GM21576 (cell line): ENCODE measurements around the gene OR6B2.
A peak's percentile ranks its signal among the peaks of the same experiment; 100 is the strongest.

ENCODE experiments used
- ATAC-seq: cut with Tn5 transposase; IDR thresholded peaks from one replicate; pipeline ENCODE4 v1.9.1; 2021; ENCODE audit warnings: mild to moderate bottlenecking, moderate library complexity; ENCODE audit not compliant: unreplicated experiment

Gene OR6B2

GRCh38 chr2:240042740-240043139 lies 12.5 kb upstream of the OR6B2 start:
- no peak for ATAC-seq

DNA sequence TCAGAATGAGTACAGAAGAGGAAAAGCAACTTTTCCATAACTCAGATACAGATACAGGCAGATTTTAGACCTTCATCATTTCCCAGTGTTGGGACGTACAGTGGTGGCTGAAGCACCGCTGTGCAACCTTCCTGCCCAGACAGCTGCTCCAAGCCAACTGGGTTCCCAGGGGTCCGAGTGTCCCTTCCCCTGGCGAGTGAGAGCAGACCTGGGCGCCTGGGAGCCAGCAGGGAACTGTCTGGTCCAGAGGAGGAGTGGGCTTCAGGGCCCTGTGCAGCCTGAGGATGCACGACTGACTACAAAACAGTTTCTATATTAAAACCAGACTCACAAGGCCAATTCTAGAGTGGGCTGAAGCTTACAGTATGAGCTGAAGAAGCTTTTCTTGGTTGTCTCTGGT lies 11.1 kb upstream of the OR6B2 start:
- no peak for ATAC-seq

DNA sequence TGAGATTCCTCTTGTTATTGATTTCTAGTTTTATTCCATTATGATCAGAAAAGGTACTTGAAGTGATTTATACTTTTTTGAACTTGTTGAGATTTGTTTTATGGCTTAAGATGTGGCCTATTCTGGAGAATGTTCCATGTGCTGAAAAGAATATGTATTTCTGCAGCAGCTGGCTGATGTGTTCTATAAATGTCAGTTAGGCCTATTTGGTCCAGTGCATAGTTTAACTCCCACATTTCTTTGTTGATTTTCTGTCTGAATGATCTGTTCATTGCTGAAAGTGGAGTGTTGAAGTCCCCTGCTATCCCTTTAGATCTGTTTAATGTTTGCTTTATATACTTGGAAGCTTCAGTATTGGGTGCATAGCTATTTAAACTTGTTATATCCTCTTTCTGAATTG lies 7.1 kb upstream of the OR6B2 start:
- ATAC-seq, result no peak

GRCh38 chr2:240033330-240033678 lies 3.1 kb upstream of the OR6B2 start:
- no peak for ATAC-seq

GRCh38 chr2:240032406-240033329 lies 2.4 kb upstream of the OR6B2 start:
- no peak for ATAC-seq

- ATAC-seq, result peak; percentile 16
These were observed 5.5 kb downstream of the OR6B2 start for GRCh38 chr2:240024766-240025165.

DNA sequence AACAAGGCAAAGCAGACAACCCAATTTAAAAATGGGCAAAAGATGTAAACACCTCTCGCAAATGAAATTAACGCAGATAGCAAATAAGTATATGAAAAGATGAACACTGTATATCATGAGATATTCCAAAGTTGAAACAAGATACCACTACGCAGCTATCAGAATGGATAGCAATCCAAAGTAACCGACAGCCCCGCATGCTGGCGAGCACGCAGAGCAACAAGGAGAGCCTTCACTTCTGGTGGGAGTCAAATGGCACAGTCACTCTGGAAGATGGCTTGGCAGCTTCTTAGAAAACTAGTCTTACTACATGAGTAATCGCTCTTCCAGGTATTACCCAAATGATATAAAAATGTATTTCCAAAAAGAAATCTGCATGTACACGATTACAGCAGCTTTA lies 6.4 kb downstream of the OR6B2 start:
- no peak for ATAC-seq

DNA sequence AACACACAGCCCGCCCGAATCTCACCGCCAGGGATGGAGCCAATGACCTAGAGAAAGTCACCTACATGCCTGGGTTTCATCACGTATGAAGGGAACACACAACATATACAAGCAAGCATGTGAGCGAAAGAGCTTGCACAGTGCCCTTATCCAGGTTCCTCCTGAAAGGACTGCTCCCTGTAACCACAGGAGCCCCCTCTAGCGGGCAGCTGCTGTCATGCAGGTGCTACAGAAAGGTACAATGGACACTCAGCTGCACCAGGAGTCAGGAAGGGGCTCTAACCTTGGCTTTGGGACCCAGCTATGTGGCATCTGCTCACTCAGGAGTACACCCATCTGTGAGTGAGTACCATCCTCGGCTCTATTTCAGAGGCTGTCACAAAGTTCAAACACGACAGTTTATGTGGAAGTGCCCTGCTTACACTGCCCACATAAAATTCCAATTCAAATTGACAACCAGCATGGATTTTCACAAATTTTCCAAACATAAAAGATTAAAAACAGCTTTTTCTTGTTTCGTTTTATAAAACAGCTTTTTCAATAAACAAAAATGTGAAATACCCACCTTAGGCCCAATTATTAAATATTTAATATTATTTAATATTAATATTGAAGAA lies 8.6 kb downstream of the OR6B2 start:
- no peak for ATAC-seq

GRCh38 chr2:240018071-240018750 lies 12.0 kb downstream of the OR6B2 start:
- no peak for ATAC-seq

DNA sequence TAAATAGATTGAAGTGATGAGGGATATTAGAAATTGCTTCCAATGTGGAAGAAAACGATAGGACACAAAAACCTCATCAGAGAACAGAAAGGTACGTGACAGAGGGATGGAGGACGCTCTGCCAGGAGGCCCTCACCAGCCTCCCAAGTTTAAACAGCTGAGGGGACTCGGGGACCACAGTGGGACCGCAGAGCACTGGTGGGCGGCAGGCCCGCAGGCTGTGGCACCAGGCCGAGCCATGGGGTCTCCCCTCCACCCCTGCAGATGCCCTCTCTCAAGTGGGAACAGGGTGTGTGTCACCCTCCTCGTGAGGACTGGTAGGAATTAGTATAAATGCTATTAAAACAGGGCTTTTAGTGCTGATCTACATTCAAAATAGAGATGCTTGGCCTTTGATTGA lies 15.9 kb downstream of the OR6B2 start:
- no peak for ATAC-seq

DNA sequence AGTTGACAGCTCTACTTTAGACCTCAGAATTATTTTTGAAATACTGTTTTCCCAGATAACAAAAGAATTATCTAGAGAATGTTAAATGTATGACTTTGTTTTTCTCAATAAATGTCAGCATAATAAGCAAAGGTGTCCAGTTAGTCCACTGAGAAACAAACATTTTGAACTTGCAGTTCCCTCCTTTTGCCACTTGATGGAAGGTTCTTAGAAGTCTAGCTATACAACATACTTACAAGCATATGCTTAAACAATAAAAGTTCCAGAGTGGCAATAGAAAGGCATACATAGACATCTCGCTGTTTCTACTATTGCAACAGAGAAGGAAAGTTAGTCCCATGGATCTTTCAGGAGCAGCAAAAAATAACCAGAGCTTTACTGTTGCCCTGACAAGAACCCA lies 16.9 kb downstream of the OR6B2 start:
- no peak for ATAC-seq

DNA sequence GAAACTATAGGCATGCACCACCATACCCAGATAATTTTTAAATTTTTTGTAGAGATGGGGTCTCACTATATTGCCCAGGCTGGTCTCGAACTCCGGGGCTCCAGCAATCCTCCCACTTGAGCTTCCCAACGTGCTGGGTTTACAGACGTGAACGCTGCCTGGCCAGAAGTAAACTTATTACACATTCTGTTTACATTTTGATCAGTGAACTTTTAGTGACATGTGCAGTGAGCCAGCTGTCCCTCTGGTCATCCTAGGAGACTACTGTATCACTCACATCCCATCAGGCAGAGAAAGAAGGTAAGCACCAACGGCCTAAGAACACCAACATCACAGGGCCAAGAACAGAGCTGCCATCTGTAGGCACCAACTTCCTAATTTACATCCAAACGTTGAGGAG lies 27.2 kb downstream of the OR6B2 start:
- no peak for ATAC-seq

GRCh38 chr2:240000671-240001070 lies 29.6 kb downstream of the OR6B2 start:
- ATAC-seq, result no peak

DNA sequence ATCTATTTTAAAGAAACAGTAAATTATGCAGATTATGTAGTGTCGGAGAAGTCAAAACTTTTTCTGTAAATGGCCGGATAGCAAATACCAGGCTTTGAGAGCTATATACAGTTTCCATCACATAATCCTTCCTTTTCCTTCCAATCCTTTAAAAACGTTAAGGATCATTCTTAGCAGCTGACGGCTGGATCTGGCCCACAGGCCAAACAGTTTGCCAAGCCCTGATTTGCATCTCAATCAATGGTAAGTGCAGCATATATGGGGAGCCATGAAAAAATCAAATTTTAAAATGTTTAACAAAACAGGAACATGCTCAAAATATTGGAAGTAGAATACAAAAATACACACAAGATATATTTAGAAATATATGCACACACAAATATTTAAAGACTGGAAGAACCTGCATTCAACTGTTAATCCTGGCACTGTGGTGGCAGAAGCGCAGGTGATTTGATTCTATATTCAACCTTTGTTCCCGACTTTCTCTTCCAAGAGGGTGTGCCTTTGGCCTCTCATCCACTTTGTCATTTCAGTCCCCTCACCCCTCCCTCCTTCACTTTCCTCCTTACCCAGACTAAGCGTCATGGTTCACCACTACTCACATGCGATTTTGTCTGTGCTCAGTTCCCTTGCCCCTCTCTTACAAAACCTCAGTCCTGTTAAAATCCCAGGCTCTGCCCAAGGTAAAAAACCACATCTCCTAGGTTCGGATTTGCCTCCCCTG lies 32.4 kb downstream of the OR6B2 start:
- no peak for ATAC-seq

GRCh38 chr2:239994086-239994485 lies 36.1 kb downstream of the OR6B2 start:
- ATAC-seq, result no peak

DNA sequence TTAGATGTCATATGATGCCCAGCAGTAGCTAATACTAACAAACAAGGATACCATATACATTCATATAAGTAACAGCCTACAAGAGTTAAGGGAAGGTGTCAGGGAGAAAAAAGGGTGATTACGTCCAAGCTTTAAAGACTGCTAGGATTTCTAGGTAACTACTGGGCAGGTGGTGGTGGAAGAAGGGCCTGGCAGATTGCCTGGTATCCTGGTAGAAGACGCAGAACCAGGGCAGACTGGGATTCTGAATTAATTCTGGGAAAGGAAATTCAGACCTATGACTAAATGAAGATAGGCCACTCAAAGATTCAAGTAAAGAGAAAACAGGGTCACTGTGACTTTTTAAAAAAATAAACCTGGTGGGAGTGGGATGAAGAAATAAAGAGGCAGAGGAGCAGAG lies 36.9 kb downstream of the OR6B2 start:
- no peak for ATAC-seq

- ATAC-seq, result no peak
These were observed 38.4 kb downstream of the OR6B2 start for GRCh38 chr2:239991689-239992314.

DNA sequence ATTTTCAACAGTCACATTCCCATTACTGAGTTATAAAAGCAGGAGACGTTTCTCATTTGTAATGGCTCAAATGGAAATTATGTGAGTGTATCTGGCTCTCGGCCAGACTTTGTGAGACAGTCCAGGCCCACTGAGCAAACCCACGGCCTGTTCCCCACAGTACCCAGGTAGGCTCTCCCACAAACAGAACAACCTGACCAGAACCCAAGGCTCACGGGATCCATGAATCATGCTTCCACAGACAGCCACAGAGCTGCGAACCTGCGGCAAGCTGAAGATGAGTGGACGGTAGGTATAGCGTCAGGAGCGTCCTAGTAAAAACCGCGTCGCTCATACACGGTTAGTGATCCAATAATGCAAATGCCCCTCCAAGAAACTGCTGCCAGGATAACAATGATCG lies 39.3 kb downstream of the OR6B2 start:
- no peak for ATAC-seq

GRCh38 chr2:239985356-239985755 lies 44.9 kb downstream of the OR6B2 start:
- no peak for ATAC-seq

DNA sequence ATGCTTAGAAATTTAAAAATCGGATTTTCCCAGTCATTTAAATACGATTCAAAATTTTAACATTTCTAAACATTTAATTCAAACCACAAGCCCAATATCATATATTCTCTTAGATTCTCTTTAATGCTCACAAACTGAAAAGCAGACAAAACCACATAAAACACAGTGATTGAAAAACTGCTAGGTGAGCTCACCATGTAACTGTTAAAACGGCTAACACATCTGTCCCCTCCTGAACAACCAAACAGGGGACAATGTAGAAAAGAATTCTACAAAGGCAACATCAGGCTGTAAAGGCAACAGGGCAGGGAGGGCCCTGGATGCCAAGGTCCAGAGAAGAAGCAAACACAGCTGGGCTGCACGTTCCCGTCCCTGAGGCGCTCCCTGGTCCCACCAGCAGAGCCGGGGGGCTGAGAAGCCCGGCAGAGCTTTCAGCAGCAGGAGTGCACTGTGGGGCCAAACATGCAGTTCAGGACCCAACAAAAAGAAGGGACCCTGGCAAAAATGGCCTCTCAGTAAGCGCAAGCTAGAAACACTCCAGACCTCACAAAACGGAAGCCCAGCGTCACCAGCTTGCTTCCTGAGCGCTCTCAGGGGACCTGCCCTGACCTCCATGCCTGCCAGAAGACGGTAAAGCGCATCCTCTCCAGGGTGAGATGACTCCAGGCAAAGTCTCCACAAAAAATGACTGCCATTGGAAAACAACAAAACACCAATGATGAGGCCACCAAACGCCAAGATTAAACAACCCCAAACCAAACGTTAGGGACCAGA lies 45.6 kb downstream of the OR6B2 start:
- no peak for ATAC-seq
